ENCODE results near the gene RECQL5. TPM values are rescaled to one million over a fixed set of nuclear protein-coding genes. Genes with fewer than 3 reads are reported as not detected.
A peak's percentile ranks its signal among the peaks of the same experiment; 100 is the strongest.

The RECQL5 gene
- polyA plus RNA-seq, 6 donors from 2014 or later, result 3.6 to 29.4 (median 16.3) TPM

GRCh38 chr17:75694536-75694935, 27.6 kb upstream of the RECQL5 start:
- Mint-ChIP-seq H3K27me3 (no peaks in the 10 kb centered on the region), H3K27ac (no peak overlapping the region), H3K9me3 (no peaks in the 10 kb centered on the region), H3K36me3 (peaks cover 8 to 18% of the 10 kb centered on the region in 2 donors), H3K4me3 (no peak overlapping the region), H3K4me1 (peaks cover 26 to 35% (median 34%) of the 10 kb centered on the region in 3 donors)
- ATAC-seq (ENCODE audit: low read depth in 2 of 2), result no peak
- DNase-seq, result no peak

- H3K36me3 Mint-ChIP-seq, result peaks cover 8 to 13% of the 10 kb centered on the region in 2 donors
- peak overlapping the region in 1 of 6 donors; percentile 90 for H3K27ac Mint-ChIP-seq
Measured at GRCh38 chr17:75693500-75694481, 26.8 kb upstream of the RECQL5 start.

GRCh38 chr17:75692976-75693375, 26.0 kb upstream of the RECQL5 start:
- no peak for DNase-seq
- Mint-ChIP-seq H3K27ac (peak overlapping the region in 1 of 6 donors; percentile 93), H3K4me1 (peaks cover 39 to 47% (median 45%) of the 10 kb centered on the region in 3 donors), H3K36me3 (peaks cover 8 to 11% of the 10 kb centered on the region in 2 donors), H3K4me3 (no peak overlapping the region), H3K9me3 (no peaks in the 10 kb centered on the region), H3K27me3 (no peaks in the 10 kb centered on the region)
- ATAC-seq (ENCODE audit: low read depth in 2 of 2), result no peak

More at GRCh38 chr17:75693500-75694481, 26.8 kb upstream of the RECQL5 start:
- no peak for DNase-seq
- no peaks in the 10 kb centered on the region for H3K9me3 Mint-ChIP-seq
- H3K4me3 Mint-ChIP-seq, result peak overlapping the region in 2 of 8 donors; percentile 41 to 63
- peaks cover 31 to 40% (median 38%) of the 10 kb centered on the region in 3 donors for H3K4me1 Mint-ChIP-seq
- no peaks in the 10 kb centered on the region for H3K27me3 Mint-ChIP-seq
- ATAC-seq (ENCODE audit: low read depth in 2 of 2), result no peak

GRCh38 chr17:75691801-75692626, 25.1 kb upstream of the RECQL5 start:
- Mint-ChIP-seq H3K27me3 (no peaks in the 10 kb centered on the region), H3K4me3 (peak overlapping the region in 3 of 8 donors; percentile 15 to 39 (median 33)), H3K36me3 (peaks cover 6 to 8% of the 10 kb centered on the region in 2 donors)

GRCh38 chr17:75691371-75691791, 24.4 kb upstream of the RECQL5 start:
- H3K27ac Mint-ChIP-seq, result peak overlapping the region; percentile 26 to 97 (median 92)
- no peaks in the 10 kb centered on the region for H3K9me3 Mint-ChIP-seq
- peaks cover 40 to 60% (median 52%) of the 10 kb centered on the region in 3 donors for H3K4me1 Mint-ChIP-seq
- peak overlapping the region in 3 of 8 donors; percentile 21 to 39 (median 30) for H3K4me3 Mint-ChIP-seq
- H3K36me3 Mint-ChIP-seq, result peaks cover 6 to 8% of the 10 kb centered on the region in 2 donors
- ATAC-seq (ENCODE audit: low read depth in 2 of 2) (no peak), DNase-seq (no peak)
- H3K27me3 Mint-ChIP-seq, result no peaks in the 10 kb centered on the region

More at GRCh38 chr17:75691801-75692626, 25.1 kb upstream of the RECQL5 start:
- Mint-ChIP-seq H3K9me3 (no peaks in the 10 kb centered on the region), H3K4me1 (peaks cover 39 to 55% (median 46%) of the 10 kb centered on the region in 3 donors), H3K27ac (peak overlapping the region in 5 of 6 donors; percentile 26 to 97 (median 90))
- ATAC-seq (ENCODE audit: low read depth in 2 of 2) (no peak), DNase-seq (no peak)

- peak overlapping the region; percentile 77 to 97 (median 94) for H3K27ac Mint-ChIP-seq
- DNase-seq (peak; percentile 66), ATAC-seq (ENCODE audit: low read depth in 2 of 2) (peak; percentile 90 to 92)
- H3K4me1 Mint-ChIP-seq, result peaks cover 44 to 76% (median 65%) of the 10 kb centered on the region in 3 donors
- no peaks in the 10 kb centered on the region for H3K27me3 Mint-ChIP-seq
- no peaks in the 10 kb centered on the region for H3K36me3 Mint-ChIP-seq
- H3K9me3 Mint-ChIP-seq, result no peaks in the 10 kb centered on the region
- peak overlapping the region; percentile 10 to 89 (median 80) for H3K4me3 Mint-ChIP-seq
Measured at GRCh38 chr17:75689441-75689873, 22.5 kb upstream of the RECQL5 start.

GRCh38 chr17:75688209-75688825, 21.4 kb upstream of the RECQL5 start:
- Mint-ChIP-seq H3K27ac (peak overlapping the region; percentile 77 to 99 (median 94)), H3K9me3 (no peaks in the 10 kb centered on the region), H3K4me1 (peaks cover 44 to 83% (median 65%) of the 10 kb centered on the region in 3 donors), H3K36me3 (no peaks in the 10 kb centered on the region), H3K4me3 (peak overlapping the region; percentile 2 to 89 (median 76)), H3K27me3 (no peaks in the 10 kb centered on the region)
- DNase-seq (no peak), ATAC-seq (ENCODE audit: low read depth in 2 of 2) (no peak)

GRCh38 chr17:75685499-75685898, 18.5 kb upstream of the RECQL5 start:
- H3K27ac Mint-ChIP-seq, result peak overlapping the region in 3 of 6 donors; percentile 47 to 93 (median 53)
- no peaks in the 10 kb centered on the region for H3K36me3 Mint-ChIP-seq
- DNase-seq (no peak), ATAC-seq (ENCODE audit: low read depth in 2 of 2) (no peak)
- H3K9me3 Mint-ChIP-seq, result no peaks in the 10 kb centered on the region
- no peak overlapping the region for H3K4me3 Mint-ChIP-seq
- H3K4me1 Mint-ChIP-seq, result peaks cover 34 to 64% (median 49%) of the 10 kb centered on the region in 3 donors
- H3K27me3 Mint-ChIP-seq, result no peaks in the 10 kb centered on the region

- Mint-ChIP-seq H3K27me3 (no peaks in the 10 kb centered on the region), H3K36me3 (no peaks in the 10 kb centered on the region), H3K4me3 (no peak overlapping the region), H3K4me1 (peaks cover 34 to 59% (median 45%) of the 10 kb centered on the region in 3 donors), H3K27ac (peak overlapping the region in 1 of 6 donors; percentile 72), H3K9me3 (no peaks in the 10 kb centered on the region)
- ATAC-seq (ENCODE audit: low read depth in 2 of 2) (no peak), DNase-seq (no peak)
Measured at GRCh38 chr17:75684924-75685323, 18.0 kb upstream of the RECQL5 start.

- H3K27me3 Mint-ChIP-seq, result no peaks in the 10 kb centered on the region
- H3K27ac Mint-ChIP-seq, result peak overlapping the region in 1 of 6 donors; percentile 47
- H3K9me3 Mint-ChIP-seq, result no peaks in the 10 kb centered on the region
- H3K4me1 Mint-ChIP-seq, result peaks cover 27 to 53% (median 38%) of the 10 kb centered on the region in 3 donors
- no peak for DNase-seq
- no peaks in the 10 kb centered on the region for H3K36me3 Mint-ChIP-seq
- H3K4me3 Mint-ChIP-seq, result no peak overlapping the region
- ATAC-seq (ENCODE audit: low read depth in 2 of 2), result no peak
Measured at GRCh38 chr17:75684249-75684648, 17.3 kb upstream of the RECQL5 start.

GRCh38 chr17:75683583-75683982, 16.6 kb upstream of the RECQL5 start:
- H3K36me3 Mint-ChIP-seq, result no peaks in the 10 kb centered on the region
- H3K27ac Mint-ChIP-seq, result peak overlapping the region in 1 of 6 donors; percentile 70
- ATAC-seq (ENCODE audit: low read depth in 2 of 2), result no peak
- H3K27me3 Mint-ChIP-seq, result no peaks in the 10 kb centered on the region
- no peak overlapping the region for H3K4me3 Mint-ChIP-seq
- no peak for DNase-seq
- peaks cover 21 to 46% (median 31%) of the 10 kb centered on the region in 3 donors for H3K4me1 Mint-ChIP-seq
- H3K9me3 Mint-ChIP-seq, result no peaks in the 10 kb centered on the region

GRCh38 chr17:75681289-75681688, 14.3 kb upstream of the RECQL5 start:
- ATAC-seq (ENCODE audit: low read depth in 2 of 2) (no peak), DNase-seq (no peak)
- Mint-ChIP-seq H3K27me3 (no peaks in the 10 kb centered on the region), H3K4me1 (peaks cover 7 to 29% (median 13%) of the 10 kb centered on the region in 3 donors), H3K9me3 (no peaks in the 10 kb centered on the region), H3K4me3 (no peak overlapping the region), H3K36me3 (no peaks in the 10 kb centered on the region), H3K27ac (peak overlapping the region in 1 of 6 donors; percentile 70)

Measured in naive B cell (primary cell).